HCT116 (cell line): ENCODE results near the gene ADGRV1.

Source experiments
- ATF3 ChIP-seq: IDR thresholded peaks from 2 replicates; pipeline ENCODE4 v1.6.1; 2012
- CEBPB ChIP-seq: IDR thresholded peaks from 2 replicates; pipeline ENCODE4 v1.6.1; 2012; ENCODE audit warnings: low read depth
- EGR1 ChIP-seq: IDR thresholded peaks from 2 replicates; pipeline ENCODE4 v1.6.1; 2012; ENCODE audit warnings: low read depth
- ELF1 ChIP-seq: IDR thresholded peaks from 2 replicates; pipeline ENCODE4 v1.6.1; 2012; ENCODE audit warnings: low read depth, borderline replicate concordance
- EZH2 ChIP-seq: fragments of 200-600 bp; sonication (generic); IDR thresholded peaks from 2 replicates; pipeline ENCODE4 v1.6.1; 2017; ENCODE audit warnings: antibody characterized with exemption, mixed run types
- POLR2A ChIP-seq: IDR thresholded peaks from 2 replicates; pipeline ENCODE4 v1.7.0; 2011; ENCODE audit warnings: borderline replicate concordance; ENCODE audit not compliant: insufficient read depth, insufficient read length; ENCODE audit errors: extremely low read depth
- SIN3A ChIP-seq: IDR thresholded peaks from 2 replicates; pipeline ENCODE4 v1.6.1; 2012; ENCODE audit warnings: low read depth
- TF ChIP-seq, protein P1 (sequence below), 3 experiments: fragments of 200-600 bp in 1 of 3; sonication (generic) in 1 of 3; IDR thresholded peaks in 2 of 3; conservative IDR thresholded peaks in 1 of 3; 2 replicates each; pipeline ENCODE4 v1.5.1; 2012 to 2017; ENCODE audit warnings: low read depth in 2 of 3, low read length in 2 of 3, antibody characterized with exemption in 1 of 3, borderline replicate concordance in 1 of 3, control low read depth in 1 of 3, mild to moderate bottlenecking in 1 of 3, mixed read lengths in 1 of 3, mixed run types in 1 of 3, moderate library complexity in 1 of 3; ENCODE audit not compliant: insufficient read depth in 1 of 3
- TF ChIP-seq, protein P2 (sequence below): IDR thresholded peaks from 2 replicates; pipeline ENCODE4 v1.6.1; 2012; ENCODE audit warnings: low read depth

- TF ChIP-seq, protein P1, sequence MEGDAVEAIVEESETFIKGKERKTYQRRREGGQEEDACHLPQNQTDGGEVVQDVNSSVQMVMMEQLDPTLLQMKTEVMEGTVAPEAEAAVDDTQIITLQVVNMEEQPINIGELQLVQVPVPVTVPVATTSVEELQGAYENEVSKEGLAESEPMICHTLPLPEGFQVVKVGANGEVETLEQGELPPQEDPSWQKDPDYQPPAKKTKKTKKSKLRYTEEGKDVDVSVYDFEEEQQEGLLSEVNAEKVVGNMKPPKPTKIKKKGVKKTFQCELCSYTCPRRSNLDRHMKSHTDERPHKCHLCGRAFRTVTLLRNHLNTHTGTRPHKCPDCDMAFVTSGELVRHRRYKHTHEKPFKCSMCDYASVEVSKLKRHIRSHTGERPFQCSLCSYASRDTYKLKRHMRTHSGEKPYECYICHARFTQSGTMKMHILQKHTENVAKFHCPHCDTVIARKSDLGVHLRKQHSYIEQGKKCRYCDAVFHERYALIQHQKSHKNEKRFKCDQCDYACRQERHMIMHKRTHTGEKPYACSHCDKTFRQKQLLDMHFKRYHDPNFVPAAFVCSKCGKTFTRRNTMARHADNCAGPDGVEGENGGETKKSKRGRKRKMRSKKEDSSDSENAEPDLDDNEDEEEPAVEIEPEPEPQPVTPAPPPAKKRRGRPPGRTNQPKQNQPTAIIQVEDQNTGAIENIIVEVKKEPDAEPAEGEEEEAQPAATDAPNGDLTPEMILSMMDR (IDR thresholded peaks at IDR 0.05 in 2 of 3, conservative IDR thresholded peaks at IDR 0.05 in 1 of 3; ENCODE audit: borderline replicate concordance in 1 of 3, insufficient read depth in 1 of 3, low read depth in 2 of 3, low read length in 2 of 3), result no peak
- no peak for TF ChIP-seq ATF3
- no peak for TF ChIP-seq ELF1
- TF ChIP-seq EGR1, result no peak
- TF ChIP-seq POLR2A, result no peak
- TF ChIP-seq CEBPB, result no peak
- TF ChIP-seq EZH2, result no peak
- TF ChIP-seq SIN3A, result no peak
- TF ChIP-seq, protein P2, sequence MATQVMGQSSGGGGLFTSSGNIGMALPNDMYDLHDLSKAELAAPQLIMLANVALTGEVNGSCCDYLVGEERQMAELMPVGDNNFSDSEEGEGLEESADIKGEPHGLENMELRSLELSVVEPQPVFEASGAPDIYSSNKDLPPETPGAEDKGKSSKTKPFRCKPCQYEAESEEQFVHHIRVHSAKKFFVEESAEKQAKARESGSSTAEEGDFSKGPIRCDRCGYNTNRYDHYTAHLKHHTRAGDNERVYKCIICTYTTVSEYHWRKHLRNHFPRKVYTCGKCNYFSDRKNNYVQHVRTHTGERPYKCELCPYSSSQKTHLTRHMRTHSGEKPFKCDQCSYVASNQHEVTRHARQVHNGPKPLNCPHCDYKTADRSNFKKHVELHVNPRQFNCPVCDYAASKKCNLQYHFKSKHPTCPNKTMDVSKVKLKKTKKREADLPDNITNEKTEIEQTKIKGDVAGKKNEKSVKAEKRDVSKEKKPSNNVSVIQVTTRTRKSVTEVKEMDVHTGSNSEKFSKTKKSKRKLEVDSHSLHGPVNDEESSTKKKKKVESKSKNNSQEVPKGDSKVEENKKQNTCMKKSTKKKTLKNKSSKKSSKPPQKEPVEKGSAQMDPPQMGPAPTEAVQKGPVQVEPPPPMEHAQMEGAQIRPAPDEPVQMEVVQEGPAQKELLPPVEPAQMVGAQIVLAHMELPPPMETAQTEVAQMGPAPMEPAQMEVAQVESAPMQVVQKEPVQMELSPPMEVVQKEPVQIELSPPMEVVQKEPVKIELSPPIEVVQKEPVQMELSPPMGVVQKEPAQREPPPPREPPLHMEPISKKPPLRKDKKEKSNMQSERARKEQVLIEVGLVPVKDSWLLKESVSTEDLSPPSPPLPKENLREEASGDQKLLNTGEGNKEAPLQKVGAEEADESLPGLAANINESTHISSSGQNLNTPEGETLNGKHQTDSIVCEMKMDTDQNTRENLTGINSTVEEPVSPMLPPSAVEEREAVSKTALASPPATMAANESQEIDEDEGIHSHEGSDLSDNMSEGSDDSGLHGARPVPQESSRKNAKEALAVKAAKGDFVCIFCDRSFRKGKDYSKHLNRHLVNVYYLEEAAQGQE, result no peak
These were observed 436.2 kb downstream of the ADGRV1 start for GRCh38 chr5:90994796-90995195.
